Measurements from ENCODE around the gene FLNA.

DNA sequence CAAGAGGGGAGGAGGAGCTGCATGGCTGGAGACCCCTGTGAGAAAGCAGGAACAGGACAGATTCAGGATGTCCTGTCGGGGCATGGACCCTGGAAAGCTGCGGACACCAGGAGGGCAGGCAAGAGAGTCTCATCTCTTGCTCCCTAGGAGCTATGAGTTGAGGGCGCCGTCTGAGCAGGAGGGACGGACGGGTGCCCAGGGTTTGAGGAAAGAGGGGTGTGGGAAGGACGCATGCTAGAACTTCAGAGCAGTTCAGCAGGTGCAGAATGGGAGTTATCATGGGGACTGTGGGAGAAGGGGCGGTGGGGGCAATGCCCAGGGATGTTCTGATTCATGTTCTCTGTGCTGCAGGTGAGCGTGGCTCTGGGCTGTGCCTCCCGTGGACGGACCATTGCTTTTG lies 54.0 kb downstream of the FLNA start:
- TF ChIP-seq, protein P1, sequence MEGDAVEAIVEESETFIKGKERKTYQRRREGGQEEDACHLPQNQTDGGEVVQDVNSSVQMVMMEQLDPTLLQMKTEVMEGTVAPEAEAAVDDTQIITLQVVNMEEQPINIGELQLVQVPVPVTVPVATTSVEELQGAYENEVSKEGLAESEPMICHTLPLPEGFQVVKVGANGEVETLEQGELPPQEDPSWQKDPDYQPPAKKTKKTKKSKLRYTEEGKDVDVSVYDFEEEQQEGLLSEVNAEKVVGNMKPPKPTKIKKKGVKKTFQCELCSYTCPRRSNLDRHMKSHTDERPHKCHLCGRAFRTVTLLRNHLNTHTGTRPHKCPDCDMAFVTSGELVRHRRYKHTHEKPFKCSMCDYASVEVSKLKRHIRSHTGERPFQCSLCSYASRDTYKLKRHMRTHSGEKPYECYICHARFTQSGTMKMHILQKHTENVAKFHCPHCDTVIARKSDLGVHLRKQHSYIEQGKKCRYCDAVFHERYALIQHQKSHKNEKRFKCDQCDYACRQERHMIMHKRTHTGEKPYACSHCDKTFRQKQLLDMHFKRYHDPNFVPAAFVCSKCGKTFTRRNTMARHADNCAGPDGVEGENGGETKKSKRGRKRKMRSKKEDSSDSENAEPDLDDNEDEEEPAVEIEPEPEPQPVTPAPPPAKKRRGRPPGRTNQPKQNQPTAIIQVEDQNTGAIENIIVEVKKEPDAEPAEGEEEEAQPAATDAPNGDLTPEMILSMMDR (IDR thresholded peaks at IDR 0.05; ENCODE audit: low read depth, low read length): no peak
- no peak for TF ChIP-seq POLR2A (IDR thresholded peaks at IDR 0.05; ENCODE audit: extremely low read depth, insufficient read length)
- no peak for TF ChIP-seq MYC (IDR thresholded peaks at IDR 0.05; ENCODE audit: low read depth, low read length)
- TF ChIP-seq, protein P2, sequence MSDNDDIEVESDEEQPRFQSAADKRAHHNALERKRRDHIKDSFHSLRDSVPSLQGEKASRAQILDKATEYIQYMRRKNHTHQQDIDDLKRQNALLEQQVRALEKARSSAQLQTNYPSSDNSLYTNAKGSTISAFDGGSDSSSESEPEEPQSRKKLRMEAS (IDR thresholded peaks at IDR 0.05; ENCODE audit: low read depth, low read length): no peak
